HG03457 (cell line): ENCODE results near the gene LTBP3.
"Not testable (repeated sequence)": the region's sequence is repeated elsewhere in the genome, so short reads cannot be mapped to it uniquely, and the experiment has no call there.

Experiments
- ATAC-seq: cut with Tn5 transposase; IDR thresholded peaks from one replicate; pipeline ENCODE4 v1.9.1; 2021; ENCODE audit warnings: moderate number of reproducible peaks; ENCODE audit not compliant: unreplicated experiment

LTBP3 gene

DNA sequence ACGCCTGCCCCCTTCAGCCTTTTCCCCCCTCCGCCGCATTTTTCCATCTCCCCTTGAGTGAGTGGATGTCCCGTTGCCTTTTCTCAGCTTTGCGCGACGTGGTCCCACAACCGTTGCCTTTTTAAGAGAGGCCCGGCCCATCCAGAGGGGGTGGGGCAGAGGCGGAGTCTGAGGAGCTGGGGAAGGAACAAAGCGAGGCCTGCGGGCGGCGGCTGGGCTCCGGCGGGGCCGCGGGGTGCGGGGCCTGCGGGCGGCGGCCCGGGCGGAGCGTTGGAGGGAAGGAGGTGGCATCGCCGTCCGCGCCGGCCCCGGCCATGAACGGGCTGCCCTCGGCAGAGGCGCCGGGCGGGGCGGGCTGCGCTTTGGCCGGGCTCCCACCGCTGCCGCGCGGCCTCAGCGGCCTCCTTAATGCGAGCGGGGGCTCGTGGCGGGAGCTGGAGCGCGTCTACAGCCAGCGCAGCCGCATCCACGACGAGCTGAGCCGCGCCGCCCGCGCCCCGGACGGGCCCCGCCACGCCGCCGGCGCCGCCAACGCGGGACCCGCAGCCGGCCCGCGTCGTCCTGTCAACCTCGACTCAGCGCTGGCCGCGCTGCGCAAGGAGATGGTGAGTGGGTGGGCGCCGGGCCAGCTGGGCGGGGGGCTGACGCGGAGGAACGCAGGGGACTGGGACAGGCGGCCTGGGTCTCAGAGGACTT lies 14.3 kb upstream of the LTBP3 start, which contains the start of gene FAM89B:
TSS of gene FAM89B (plus strand) at position 183 of the 696 bp plus-strand sequence. CDS start at position 315, 132 bp downstream.
- no peak for ATAC-seq

DNA sequence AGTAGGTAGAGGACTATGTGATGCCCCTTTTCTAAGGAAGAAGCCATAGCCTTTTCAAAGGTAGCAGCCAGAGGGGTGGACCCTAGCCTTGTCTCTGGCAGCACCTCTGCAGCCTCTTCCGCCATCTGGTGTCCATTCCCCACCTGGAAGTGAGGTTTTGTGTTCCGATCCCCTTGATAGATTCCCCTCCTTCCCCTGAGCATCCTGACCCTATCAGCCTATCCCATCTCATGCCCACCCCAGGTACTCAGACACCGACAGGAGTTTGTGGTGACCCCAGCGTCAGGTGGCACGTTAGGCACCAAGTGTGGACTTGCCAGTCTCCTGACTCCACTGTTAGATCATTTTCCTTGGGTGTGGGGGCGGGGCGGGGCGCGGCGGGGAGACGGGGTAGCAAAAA lies 13.8 kb upstream of the LTBP3 start:
- no peak for ATAC-seq

GRCh38 chr11:65571420-65571819 lies 13.3 kb upstream of the LTBP3 start:
- ATAC-seq: no peak

GRCh38 chr11:65569973-65570918 lies 12.1 kb upstream of the LTBP3 start, which contains the start of gene ZNRD2:
TSS of gene ZNRD2 (plus strand) at chr11:65570477. CDS start at chr11:65570492, 15 bp downstream.
- ATAC-seq: peak; percentile 45

DNA sequence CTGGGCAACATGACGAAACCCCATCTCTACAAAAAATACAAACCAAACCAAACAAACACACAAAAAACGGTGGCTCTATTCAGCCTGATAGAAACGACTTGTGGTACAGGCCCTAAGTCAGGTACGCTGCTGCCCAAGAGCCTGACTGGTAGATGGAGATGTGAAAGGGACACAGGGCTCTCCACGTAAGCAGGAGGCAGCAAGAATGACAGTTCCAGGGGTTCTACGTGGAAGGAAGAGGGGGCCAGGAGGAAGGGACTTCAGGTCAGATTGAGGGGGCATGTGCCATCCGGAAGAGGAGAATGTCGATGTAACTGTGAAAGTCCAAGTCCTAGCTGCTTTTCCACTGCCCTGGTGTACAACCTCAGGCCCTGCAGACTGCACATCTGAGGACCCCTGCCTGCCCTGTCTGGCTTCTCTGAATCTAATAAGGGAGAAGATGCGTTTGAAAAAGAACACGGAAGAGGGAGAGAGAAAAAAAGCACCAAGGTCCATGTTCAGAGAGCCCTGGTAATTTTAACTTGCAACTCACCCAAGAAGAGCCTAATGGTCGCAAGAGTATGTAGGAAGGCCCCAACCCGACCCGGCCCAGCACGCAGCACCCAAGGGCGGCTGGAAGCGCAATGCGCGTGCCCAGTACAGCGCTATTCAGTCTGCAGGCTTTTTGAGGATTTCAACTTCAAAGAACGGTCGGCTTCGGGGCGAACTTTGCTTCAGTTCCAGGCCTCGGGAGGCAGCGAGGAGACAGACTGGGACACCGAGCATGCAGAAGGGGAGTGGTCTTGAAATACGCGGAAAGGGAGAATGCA lies 11.2 kb upstream of the LTBP3 start:
- ATAC-seq: no peak

DNA sequence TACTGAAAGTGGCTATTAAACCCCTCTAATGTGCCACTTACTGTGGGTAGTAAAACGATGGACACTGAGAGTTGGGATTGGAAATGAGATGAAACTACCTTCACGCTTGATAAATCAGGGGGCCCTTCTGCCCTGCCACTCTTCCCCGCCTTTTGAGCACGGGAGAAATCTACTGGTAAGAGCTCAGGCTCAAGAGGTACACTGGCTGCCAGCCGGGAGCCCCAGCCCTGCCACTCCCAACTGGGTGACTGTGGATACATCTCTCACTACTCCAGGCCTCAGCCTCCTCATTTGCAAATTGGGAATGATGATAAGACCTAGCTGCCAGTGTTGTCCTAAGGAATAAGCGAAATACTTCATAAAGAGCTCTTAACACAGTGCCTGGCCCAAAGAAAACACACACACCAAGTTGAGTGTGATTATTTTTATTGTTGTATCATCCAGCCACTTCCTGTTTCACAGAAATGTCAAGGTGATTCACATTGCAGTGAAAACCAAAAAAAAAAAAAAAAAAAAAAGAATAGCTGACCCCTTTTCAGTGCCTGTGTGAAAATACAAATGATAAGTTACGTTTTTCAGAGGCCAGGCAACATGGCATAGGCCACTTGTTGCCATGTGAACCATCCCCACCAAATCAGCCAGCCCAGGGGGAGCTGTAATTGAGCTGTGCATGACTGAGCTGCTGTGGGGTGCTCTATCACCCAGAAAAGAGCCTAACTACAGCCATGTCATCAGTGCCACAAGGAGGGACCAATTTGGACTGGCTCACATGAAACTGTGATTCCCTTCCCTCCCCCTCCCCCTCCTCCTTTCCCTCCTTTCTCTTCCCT lies 7.7 kb upstream of the LTBP3 start:
- no peak for ATAC-seq

DNA sequence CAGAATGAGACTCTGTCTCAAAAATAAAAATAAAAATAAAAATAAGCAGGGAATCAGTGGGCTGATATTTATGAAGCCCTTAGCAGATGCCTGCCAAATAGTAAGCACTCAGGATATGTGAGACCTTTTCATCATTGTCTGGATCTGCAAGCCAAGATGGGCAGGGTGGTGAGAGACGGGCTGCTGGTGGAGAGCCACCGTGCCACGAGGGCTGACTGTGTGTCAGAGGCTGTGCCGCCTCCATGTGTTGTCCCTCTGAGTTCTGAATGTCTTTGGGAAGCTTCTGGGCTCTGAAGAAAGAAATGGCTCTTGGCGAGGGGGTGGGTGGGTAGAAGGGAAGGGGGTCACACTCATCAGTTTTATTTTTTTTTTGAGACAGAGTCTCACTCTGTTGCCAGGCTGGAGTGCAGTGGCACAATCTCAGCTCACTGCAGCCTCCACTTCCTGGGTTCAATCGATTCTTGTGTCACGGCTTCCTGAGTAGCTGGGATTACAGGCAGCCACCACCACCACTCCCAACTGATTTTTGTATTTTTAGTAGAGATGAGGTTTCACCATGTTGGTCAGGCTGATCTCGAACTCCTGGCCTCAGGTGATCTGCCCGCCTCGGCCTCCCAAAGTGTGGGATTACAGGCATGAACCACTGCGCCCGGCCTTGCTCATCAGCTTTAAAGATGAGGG lies 6.9 kb upstream of the LTBP3 start:
- ATAC-seq: not testable (repeated sequence)

GRCh38 chr11:65563601-65564000 lies 5.4 kb upstream of the LTBP3 start:
- ATAC-seq: no peak

GRCh38 chr11:65562788-65563187 lies 4.6 kb upstream of the LTBP3 start:
- ATAC-seq: no peak

GRCh38 chr11:65562020-65562419 lies 3.9 kb upstream of the LTBP3 start:
- no peak for ATAC-seq

- ATAC-seq: no peak
Observed at GRCh38 chr11:65560555-65561418, 2.6 kb upstream of the LTBP3 start.

DNA sequence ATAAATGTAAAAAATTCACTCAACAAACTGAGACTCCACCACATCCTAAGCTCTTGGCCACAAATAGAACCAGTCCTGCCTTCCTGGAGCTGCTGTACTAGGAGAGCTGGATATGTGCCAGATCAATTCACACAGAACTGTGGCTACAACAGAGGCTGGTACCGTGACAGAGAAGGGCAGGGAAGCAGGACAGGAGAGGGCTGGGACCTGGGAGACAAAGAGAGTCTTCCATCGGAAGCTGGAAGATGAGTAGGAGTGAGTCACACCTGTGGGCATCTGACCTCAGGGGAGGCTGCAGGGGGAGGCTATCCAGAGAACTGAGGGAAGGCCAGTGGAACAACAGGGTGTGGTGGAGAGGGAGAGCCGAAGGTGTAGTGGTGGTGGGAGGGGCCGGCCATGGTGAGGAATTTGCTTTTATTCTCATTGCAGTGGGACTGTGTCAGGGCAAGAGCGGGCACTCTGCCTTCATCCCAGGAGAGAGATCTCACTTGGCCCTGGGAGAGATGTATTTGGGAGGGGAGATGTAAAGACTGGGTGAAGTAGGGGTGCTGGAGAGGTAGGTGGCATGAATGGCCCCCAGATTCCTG lies 1.9 kb upstream of the LTBP3 start:
- ATAC-seq: no peak

DNA sequence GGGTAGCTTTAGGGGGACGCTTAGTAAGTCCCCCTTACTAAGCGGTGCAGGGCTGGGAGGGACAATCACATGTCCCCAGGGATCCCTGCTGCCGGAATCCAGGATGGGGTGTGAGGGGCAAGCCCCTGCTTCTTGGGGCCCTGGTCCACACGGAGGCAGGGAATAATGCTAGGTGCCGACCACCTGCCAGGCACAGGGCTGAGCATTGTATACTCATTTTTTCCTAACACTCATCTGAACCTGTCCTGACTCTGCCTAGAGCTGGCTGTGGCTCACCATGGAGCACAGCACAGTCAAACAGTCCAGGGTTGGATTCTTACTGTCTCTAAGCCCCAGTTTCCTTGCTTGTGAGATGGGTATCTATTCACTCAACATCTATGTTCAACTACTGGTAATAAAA lies 1.4 kb upstream of the LTBP3 start:
- no peak for ATAC-seq

- ATAC-seq: no peak
Observed at GRCh38 chr11:65558930-65559509, 861 bp upstream of the LTBP3 start.

- no peak for ATAC-seq
Observed at GRCh38 chr11:65557280-65558001, 718 bp downstream of the LTBP3 start.

- ATAC-seq: no peak
Observed at GRCh38 chr11:65556470-65557279, 1.5 kb downstream of the LTBP3 start.
